Ovary (tissue), 3 donors: ENCODE results near the gene STAT1.

Experiments used
- CTCF ChIP-seq, 3 donors: fragments of 450-650 bp in 2 of 3; fragments of 200-600 bp in 1 of 3; IDR thresholded peaks; one replicate each; pipeline versions ENCODE4 v1.5.1 to v1.8.0; 2016 to 2022; ENCODE audit warnings: antibody characterized with exemption in 3 of 3, mild to moderate bottlenecking in 1 of 3
- POLR2A ChIP-seq: fragments of 450-650 bp; IDR thresholded peaks from one replicate; pipeline ENCODE4 v1.6.1; 2017; ENCODE audit warnings: antibody characterized with exemption, mild to moderate bottlenecking, moderate library complexity
- donor health status: DM: no; HTN: no; CAD: no.

DNA sequence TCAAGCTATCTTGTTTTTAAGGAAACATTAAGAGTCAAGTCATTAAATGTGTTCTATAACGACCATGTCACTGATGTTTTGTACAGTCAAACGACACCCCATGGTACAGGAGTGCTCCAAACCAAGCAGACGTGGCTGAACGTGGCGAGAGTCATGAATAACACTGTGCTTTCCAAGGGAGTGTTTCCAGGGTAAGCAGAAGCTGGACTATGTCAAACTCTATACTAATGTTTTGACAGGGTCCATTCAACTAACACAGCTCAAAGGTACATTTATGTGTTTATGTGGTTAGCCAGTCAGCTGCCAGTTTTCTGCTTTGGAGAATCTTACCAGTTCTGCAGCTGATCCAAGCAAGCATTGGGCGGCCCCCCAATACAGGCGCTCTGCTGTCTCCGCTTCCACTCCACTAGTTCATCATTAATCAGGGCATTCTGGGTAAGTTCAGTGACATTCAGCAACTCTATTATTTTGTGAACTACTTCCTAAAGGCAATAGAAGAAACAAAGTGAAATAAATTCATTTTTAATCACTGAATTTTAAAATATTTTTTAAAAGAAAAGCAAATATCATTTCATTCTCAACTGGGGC lies 16.4 kb downstream of the STAT1 start:
- TF ChIP-seq CTCF (IDR thresholded peaks at IDR 0.05): no peak
- TF ChIP-seq POLR2A: no peak
